CD4-positive, alpha-beta T cell treated with Interferon gamma for 1 hour (primary cell): Measurements from ENCODE around the gene GSTM3.

Experiments used
- DNase-seq: peaks from one replicate; pipeline ENCODE4 v3.0.0-alpha.2; 2020

GSTM3 gene

GRCh38 chr1:109740615-109741373 lies at the start of gene GSTM3:
Gene GSTM3, minus strand, starts transcription at chr1:109741038. Its CDS starts 751 bp downstream, at chr1:109740287.
- no peak for DNase-seq

DNA sequence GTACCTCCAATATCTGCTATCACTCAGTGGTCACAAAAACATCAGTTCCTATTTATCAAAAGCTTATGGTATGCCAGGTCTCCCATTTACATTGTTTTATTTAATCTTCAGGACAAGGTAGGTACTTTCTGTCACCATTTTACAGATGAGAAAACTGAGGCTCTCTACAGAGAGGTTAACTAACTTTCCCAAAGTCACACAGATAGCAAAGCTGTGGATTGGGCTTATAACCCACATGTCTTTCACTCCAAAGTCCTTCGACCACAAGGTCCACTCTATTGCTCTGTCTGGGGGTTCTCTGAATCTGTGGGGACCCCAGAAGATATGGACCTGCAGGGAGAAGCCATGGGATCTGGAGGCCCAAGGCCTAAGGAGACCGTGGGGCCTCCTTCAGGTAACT lies 49.5 kb upstream of the GSTM3 start:
- no peak for DNase-seq

DNA sequence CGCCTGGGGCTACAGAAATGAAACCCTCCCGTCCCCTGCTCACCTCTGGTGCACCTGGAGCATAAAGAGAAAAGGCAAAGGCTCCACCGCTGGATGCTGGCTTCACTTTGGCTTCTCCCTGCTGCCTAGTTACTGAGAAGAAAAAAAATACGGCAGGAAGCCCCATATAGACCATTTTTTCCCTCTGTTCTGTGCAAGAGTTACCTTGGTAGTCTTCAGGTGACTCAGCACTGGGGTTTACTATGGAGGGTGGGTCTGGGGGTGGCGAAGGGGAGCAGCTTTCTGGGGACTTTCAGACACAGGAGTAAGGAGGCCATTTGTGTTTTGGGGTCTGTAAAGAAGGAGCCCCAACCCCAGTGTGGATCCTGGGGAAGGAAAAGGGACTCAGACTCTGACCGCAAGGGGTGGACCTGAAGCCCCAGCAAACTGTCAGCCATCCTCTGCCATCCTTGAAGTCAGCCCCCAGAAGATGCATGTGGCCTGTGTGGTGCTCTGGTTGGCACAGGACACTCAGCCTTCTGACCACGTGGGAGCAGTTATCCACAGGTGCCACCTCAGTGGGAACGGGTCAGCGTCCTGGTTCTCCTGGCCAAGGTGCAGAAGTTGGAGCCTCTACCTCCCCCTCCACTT lies 48.8 kb upstream of the GSTM3 start:
- DNase-seq, result no peak

GRCh38 chr1:109788695-109789521 lies 48.1 kb upstream of the GSTM3 start:
- no peak for DNase-seq

DNA sequence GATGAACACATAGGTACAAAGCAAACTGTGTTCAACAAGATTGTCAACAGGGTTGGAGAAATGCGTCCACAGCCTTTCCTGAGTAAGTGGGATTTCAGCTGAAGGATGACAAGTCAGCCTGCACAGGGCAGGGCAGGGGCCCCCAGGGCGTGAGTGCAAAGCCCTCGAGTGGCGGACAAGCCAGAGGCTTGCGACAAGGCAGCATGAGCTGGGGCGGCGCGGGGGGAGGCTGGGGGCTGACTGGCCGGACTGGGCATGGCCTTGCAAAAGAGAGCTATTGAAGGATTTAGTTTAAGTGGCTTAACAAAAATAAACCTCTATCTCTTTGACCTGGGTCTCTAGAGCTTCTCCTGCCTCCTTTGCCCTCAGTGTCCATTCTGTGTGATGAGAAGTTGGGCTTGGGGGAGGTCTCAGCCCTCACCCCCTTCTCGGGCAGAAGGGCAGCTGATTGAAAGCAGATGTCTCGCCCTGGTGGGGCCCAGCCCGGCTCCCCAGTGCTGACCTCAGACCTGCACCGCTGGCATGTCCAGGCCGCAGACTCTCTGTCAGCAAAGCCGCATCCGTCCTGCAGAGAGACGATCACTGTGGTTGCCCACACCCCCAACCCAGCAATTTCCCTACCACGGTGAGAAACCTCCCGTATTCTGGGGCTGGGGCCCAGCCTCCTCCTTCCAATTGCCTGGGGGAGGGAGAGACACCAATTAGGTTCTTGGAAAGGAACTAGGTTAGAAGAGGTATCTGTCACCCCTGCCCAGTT lies 47.2 kb upstream of the GSTM3 start:
- DNase-seq, result peak; percentile 17

GRCh38 chr1:109787211-109787844 lies 46.5 kb upstream of the GSTM3 start:
- no peak for DNase-seq

- no peak for DNase-seq
These were observed 45.7 kb upstream of the GSTM3 start for GRCh38 chr1:109786531-109787021.

- no peak for DNase-seq
These were observed 45.3 kb upstream of the GSTM3 start for GRCh38 chr1:109786112-109786480.

DNA sequence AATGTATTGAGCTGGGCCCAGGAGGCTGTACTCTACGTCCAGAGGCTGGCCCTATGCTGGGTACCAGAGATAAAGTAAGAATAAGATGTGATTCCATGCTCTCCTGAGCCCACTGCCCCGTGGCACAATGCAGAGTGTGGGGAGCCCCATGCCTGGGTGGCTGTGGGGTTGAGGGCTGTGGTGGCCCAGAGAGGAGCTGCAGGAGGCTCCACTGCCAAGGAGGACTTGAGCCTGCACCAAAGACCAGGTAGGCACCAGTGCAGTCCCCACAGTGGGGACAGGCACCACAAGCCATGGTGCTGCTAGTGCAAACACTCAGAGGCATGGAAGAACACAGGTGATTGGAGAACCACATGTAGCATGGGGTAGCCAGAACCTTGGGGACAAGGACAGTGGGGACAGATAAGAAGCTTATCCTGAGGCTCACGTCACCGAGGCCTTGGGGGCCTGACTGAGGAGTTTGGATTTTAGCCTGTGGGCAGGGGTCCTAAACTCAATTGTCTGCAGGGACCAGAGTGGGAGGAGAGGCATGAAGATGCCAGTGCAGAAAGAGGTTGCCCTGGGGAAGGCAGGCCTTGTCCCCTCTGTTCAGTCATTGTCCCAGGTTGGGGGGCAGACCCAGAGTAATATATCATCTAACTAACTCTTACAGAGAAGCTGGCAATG lies 44.7 kb upstream of the GSTM3 start:
- DNase-seq, result no peak

DNA sequence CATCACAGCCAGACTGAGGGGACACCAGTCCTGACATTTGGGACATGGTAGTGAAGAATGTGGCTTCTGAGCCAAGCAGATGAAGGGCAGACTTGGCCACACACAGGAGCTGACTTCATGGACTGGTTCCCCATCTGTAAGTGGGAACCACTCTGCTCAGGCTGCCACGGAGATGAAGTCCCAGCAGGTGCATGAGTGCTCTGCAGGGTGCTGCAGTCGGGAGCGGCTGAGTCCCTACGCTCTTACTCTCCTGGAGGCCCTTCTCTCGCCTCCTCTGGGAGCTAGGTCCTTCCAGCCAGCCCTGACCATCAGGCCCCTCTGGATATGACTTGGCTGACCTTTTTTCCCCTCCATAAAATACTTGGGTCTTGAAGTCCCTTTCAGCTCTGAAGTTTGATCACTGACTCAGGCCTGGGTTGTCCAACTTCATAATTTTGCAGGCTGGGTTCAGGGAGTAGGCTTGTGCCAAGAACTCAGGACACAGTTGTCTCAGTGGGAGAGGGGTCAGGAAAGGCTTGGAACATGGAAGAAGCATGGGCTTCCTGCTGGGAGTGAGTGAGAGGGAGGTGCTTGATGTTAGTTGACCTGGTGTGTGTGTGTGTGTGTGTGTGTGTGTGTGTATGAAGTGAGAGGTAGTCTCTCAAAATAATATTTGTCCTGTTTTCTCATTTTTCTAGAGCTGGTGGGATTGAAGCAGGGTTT lies 43.9 kb upstream of the GSTM3 start:
- DNase-seq, result no peak

GRCh38 chr1:109783436-109783835 lies 42.6 kb upstream of the GSTM3 start:
- DNase-seq, result no peak

DNA sequence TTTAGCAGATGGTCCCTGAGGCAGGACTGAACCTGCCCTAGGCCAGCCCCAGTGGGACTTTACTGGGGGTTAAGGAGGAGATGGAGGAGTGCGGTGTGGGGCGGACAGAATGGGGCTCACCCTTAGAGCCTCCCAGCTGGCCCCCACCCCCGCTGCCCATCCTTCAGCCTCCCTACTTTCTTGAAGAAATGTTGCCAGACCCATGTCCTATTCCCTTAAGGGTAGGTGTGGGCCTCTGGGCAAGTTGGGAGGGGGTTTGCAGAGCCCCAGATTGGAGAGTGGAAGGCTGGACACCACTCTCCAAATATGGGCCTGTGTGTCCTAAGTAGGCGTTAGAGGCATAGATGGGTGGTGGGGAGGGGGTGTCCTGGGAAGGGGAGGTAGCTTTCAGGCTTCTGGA lies 42.1 kb upstream of the GSTM3 start:
- DNase-seq, result no peak

GRCh38 chr1:109782514-109782913 lies 41.7 kb upstream of the GSTM3 start:
- no peak for DNase-seq

- no peak for DNase-seq
These were observed 41.0 kb upstream of the GSTM3 start for GRCh38 chr1:109781806-109782205.

DNA sequence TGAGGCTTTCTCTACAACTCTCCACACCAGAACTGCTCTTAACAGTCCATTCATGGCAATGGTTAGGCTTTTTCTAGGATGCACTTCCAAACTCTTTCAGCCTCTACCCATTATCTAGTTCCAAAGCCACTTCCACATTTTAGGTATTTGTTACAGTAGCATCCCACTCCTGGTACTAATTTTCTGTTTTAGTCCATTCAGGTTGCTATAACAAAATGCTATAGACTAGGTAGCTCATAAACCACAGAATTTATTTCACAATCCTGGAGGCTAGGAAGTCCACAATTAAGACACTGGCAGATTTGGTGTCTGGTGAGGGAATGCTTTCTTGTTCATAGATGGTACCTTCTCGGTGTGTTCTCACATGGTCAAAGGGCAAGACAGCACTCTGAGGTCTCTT lies 40.1 kb upstream of the GSTM3 start:
- no peak for DNase-seq

DNA sequence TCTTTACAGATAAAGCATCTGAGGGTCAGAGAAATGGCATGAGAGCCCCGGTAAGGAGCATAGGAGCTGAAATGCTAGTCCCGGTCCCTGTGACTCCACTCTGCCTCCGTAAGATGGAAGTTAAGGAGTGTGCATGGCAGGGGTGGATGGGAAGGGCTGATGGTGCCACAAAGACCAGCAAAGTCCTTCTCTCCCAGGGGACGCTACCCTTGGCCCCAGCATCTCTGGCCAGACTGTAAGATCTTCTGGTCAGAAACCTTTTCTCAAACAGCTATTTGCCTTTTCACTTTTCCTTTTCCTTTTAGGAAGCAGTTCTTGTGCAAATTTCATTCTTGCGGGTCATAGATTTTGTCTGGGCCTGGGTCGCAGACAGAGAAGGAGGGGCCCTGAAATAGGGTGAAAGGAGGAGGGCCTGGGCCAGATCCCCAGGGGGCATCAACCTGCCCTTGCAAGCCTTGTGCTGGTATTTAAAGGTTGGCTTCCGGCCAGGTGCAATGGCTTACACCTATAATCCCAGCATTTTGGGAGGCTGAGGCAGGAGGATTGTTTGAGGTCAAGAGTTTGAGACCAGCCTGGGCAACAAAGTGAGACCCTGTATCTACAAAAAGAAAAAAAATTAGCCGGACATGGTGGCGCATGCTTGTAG lies 37.3 kb upstream of the GSTM3 start:
- no peak for DNase-seq

GRCh38 chr1:109777436-109777835 lies 36.6 kb upstream of the GSTM3 start:
- no peak for DNase-seq

- DNase-seq, result peak; percentile 77
These were observed 36.1 kb upstream of the GSTM3 start for GRCh38 chr1:109776911-109777310.

DNA sequence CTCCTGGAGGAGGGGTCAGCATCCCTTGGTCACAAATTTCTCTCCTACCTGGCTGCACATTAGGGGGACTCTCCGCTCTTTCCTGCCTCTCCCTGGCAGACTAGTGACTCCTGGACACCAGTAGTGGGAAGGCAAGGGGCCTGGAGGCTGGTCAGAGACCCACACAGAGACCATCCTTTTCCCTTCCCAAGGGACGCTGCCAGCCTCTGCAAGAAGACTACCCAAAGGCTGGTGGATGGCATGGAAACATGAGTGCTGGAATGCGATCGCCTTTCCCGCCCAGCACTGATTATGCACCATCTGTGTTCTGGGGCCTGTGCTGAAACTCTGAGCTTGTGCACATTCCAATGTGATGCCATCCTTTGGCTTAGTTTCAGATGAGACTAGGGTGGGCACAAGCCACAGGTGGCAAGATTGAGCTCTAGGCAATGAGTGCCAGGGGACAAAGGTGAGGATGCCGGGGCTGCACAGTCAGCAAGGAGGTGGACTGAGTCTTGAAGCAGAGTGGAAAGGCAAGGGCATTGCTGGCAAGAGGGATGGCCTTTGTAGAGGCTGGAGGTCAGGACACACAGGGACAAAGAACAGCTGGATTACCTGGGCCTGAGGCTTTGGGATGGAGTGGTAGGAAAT lies 35.5 kb upstream of the GSTM3 start:
- no peak for DNase-seq

DNA sequence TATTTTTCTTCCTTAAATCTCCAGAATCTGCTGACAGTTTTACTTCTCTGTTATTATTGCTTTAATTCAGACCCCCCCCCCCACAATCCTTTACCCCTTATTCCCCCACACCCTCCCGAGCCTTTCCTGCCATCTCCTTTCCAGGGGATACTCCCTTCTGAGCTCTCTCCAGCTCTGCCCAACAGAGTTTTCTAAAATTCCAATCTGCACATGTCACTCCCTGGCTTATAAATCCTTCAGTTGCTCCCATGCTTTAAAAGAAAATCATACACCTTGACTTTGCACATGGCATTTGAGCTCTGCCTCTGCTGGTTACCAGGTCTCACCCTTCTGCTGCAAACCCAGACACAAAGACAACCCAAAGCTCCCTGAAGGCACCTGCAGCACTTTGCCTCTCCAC lies 34.6 kb upstream of the GSTM3 start:
- DNase-seq, result no peak
